Colonic mucosa (tissue), 4 donors: Measurements from ENCODE around the gene ITGAE. TPM values are rescaled to one million over a fixed set of nuclear protein-coding genes. Genes with fewer than 3 reads are reported as not detected.

Source experiments
- DNase-seq: peaks from one replicate; pipeline ENCODE4 v3.0.0-alpha.2; 2020
- H3K27ac ChIP-seq: fragments of 200-600 bp; one replicate; pipeline ENCODE4 v1.8.0; 2021
- H3K27me3 ChIP-seq: fragments of 200-600 bp; one replicate; pipeline ENCODE4 v1.8.0; 2021
- H3K36me3 ChIP-seq: fragments of 200-600 bp; one replicate; pipeline ENCODE4 v1.8.0; 2021
- H3K4me1 ChIP-seq: fragments of 200-600 bp; one replicate; pipeline ENCODE4 v1.8.0; 2021; ENCODE audit warnings: mild to moderate bottlenecking
- H3K4me3 ChIP-seq: fragments of 200-600 bp; one replicate; pipeline ENCODE4 v1.8.0; 2021
- H3K9ac ChIP-seq, 2 donors: one replicate each; pipeline ENCODE4 v1.7.0; 2013; ENCODE audit warnings: control low read depth in 2 of 2, low read depth in 2 of 2, low read length in 2 of 2
- H3K9me3 ChIP-seq: fragments of 200-600 bp; one replicate; pipeline ENCODE4 v1.8.0; 2021
- intact Hi-C: fragments of 100-400 bp; cut with DNase I; formaldehyde crosslinking; loops from one replicate; pipeline ENCODE4 v1.14.1; 2022
- total RNA-seq, 2 donors: library from RNA; stranded (reverse); fragmentation: NEBNext Ultra II Directional in 1 of 2; extraction: Animal tissue kit (Norgen Biotek cat#: 25700) in 1 of 2; gene quantifications; one replicate each; pipeline ENCODE4 v1.2.1, GENCODE V29; 2021
- TF ChIP-seq, protein P1 (sequence below): fragments of 200-600 bp; IDR thresholded peaks from one replicate; pipeline ENCODE4 v1.8.0; 2022; ENCODE audit warnings: antibody characterized with exemption, mild to moderate bottlenecking
- donor health status: healthy.
- donor health status: DM: no; HTN: no; CAD: no.
- donor health status: DM: no; HTN: no; CAD: no.

Gene ITGAE
- total RNA-seq, 2 donors from 2014 or later = 14.7 to 14.9 TPM

DNA sequence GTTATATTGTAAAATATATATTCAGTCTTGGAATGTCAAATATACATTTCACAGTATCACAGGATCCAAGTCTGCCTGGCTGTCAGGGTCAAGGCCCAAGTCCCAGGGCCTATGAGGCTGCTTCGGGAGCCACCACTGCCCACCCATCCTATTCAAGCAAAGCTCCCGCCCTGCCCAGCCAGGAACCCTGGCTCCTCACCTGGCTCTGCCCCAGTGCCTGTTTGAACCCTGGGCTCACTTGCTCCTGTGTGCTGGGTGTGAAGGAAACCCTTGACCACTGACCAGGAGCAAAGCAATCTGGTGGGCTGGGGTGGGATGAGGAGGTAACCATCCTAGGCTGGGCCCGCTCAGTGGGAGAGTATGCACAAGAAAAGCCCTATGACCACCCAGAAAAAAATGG lies 27.0 kb downstream of the ITGAE start:
- Histone ChIP-seq H3K27me3 (no peaks in the 10 kb centered on the region), H3K9ac (no peak overlapping the region), H3K4me3 (no peak overlapping the region), H3K36me3 (no peaks in the 10 kb centered on the region), H3K4me1 (no peaks in the 10 kb centered on the region), H3K9me3 (no peaks in the 10 kb centered on the region), H3K27ac (no peak overlapping the region)
- DNase-seq = no peak
- intact Hi-C loops = no loop called here
- TF ChIP-seq, protein P1, sequence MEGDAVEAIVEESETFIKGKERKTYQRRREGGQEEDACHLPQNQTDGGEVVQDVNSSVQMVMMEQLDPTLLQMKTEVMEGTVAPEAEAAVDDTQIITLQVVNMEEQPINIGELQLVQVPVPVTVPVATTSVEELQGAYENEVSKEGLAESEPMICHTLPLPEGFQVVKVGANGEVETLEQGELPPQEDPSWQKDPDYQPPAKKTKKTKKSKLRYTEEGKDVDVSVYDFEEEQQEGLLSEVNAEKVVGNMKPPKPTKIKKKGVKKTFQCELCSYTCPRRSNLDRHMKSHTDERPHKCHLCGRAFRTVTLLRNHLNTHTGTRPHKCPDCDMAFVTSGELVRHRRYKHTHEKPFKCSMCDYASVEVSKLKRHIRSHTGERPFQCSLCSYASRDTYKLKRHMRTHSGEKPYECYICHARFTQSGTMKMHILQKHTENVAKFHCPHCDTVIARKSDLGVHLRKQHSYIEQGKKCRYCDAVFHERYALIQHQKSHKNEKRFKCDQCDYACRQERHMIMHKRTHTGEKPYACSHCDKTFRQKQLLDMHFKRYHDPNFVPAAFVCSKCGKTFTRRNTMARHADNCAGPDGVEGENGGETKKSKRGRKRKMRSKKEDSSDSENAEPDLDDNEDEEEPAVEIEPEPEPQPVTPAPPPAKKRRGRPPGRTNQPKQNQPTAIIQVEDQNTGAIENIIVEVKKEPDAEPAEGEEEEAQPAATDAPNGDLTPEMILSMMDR = no peak

DNA sequence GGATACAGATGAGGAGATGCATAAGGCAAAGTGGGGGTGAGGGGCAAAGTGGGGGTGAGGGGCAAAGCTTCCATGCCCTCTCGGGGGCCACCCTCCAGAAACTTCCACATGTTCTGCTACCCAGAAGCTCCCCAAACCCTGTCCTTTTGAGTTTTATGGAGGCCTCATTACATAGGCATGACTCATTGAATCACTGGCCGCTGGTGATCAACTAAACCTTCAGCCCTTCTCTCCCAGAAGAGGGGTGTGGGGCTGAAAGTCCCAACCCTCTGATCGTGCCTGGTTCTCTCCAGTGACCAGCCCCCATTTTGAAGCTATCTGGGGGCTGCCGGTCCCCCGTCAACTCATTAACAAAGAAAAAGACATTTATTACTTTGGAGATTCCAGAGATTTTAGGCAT lies 27.5 kb downstream of the ITGAE start:
- Histone ChIP-seq H3K9me3 (no peaks in the 10 kb centered on the region), H3K36me3 (no peaks in the 10 kb centered on the region), H3K27ac (no peak overlapping the region), H3K4me3 (no peak overlapping the region), H3K9ac (no peak overlapping the region), H3K4me1 (no peaks in the 10 kb centered on the region), H3K27me3 (no peaks in the 10 kb centered on the region)
- TF ChIP-seq, protein P1 = no peak
- DNase-seq = no peak
- intact Hi-C loops = no loop called here

DNA sequence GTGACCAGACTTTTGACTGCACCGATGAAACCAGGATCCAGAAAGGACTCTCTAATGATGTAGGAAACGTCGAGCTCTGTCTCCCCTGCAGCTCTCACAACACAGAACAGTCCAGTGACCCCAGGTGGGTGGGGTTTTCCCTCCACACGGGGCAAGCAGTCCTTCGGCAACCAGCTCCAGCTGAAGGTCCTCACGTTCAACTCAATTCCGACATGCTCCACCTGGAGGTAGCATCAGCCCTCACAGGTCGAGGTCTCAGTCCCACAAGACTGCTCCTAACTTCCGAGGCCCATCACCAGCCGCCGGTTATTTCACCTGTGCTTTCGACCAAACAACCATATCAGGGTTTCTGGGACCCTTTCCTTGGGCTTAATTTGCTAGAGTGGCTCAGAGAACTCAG lies 28.2 kb downstream of the ITGAE start:
- no peak overlapping the region for H3K27ac ChIP-seq
- no peak overlapping the region for H3K4me3 ChIP-seq
- H3K9me3 ChIP-seq = no peaks in the 10 kb centered on the region
- DNase-seq = no peak
- TF ChIP-seq, protein P1 = no peak
- H3K4me1 ChIP-seq = no peaks in the 10 kb centered on the region
- H3K9ac ChIP-seq = no peak overlapping the region
- intact Hi-C loops = no loop called here
- no peaks in the 10 kb centered on the region for H3K27me3 ChIP-seq
- H3K36me3 ChIP-seq = no peaks in the 10 kb centered on the region

DNA sequence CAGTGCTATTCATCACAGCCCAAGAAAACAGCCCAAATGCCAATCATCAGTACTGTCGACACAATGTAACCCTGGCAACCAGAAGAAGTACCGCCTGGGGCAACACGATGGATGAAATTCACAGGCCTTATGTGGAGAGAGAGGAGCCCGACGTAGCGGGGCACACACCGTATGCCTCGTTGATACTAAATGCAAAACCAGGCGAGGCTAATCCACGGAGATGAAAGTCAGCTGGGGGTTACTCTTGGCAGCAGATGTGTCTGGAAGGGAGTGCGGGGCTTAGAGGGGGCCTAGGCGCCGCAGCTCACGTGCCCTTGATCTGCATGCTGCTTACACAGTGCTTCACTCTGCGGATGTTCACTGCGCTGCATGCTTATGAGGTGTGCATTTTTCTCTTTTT lies 29.8 kb downstream of the ITGAE start:
- no peaks in the 10 kb centered on the region for H3K36me3 ChIP-seq
- no peaks in the 10 kb centered on the region for H3K9me3 ChIP-seq
- TF ChIP-seq, protein P1 = no peak
- H3K4me3 ChIP-seq = no peak overlapping the region
- no peak overlapping the region for H3K9ac ChIP-seq
- H3K4me1 ChIP-seq = no peaks in the 10 kb centered on the region
- intact Hi-C loops = no loop called here
- no peak overlapping the region for H3K27ac ChIP-seq
- no peak for DNase-seq
- H3K27me3 ChIP-seq = no peaks in the 10 kb centered on the region

DNA sequence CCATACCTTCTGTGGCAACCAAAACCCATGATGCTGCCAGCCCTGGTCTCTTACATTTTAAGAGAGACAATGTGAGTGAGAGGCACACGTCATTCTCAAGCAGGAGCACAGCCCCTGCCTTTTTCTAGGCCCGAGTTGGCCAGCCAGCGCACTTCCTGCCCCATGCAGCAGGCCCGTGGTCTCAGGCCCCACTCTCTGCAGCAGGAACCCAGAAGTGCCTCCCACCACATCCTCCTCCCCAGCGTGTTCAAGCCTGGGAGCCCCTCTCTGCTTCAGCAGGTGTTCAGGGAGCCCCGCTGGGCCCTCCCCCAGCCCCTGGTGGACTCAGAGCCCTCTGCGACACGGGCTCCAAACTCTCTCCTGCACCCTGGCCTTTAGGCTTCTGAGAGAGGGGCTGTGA lies 30.5 kb downstream of the ITGAE start:
- intact Hi-C loops = no loop called here
- no peak for DNase-seq
- no peak overlapping the region for H3K27ac ChIP-seq

More for the DNA sequence above, 30.5 kb downstream of the ITGAE start:
- TF ChIP-seq, protein P1 = no peak
- Histone ChIP-seq H3K4me1 (no peaks in the 10 kb centered on the region), H3K9me3 (no peaks in the 10 kb centered on the region), H3K4me3 (no peak overlapping the region), H3K9ac (no peak overlapping the region), H3K36me3 (no peaks in the 10 kb centered on the region), H3K27me3 (no peaks in the 10 kb centered on the region)
